B cell (primary cell): ENCODE data around the gene CCBE1. TPM values are rescaled to one million over a fixed set of nuclear protein-coding genes. Genes with fewer than 3 reads are reported as not detected.

Source experiments
- ATAC-seq: fragments of 200-7000 bp; cut with Tn5 transposase; one replicate; pipeline ENCODE4 v1.10.0; 2021; ENCODE audit warnings: low read depth, mild to moderate bottlenecking, moderate number of reproducible peaks, moderate library complexity
- CTCF ChIA-PET: fragments of 350-600 bp; sonication (Branson Sonifier 250); formaldehyde crosslinking; loops from one replicate; lab custom pipeline; 2021; ENCODE audit warnings: antibody characterized with exemption, inconsistent platforms; lab: Charles Lee
- POLR2A ChIA-PET: fragments of 350-600 bp; sonication (Branson Sonifier 250); formaldehyde crosslinking; loops from one replicate; lab custom pipeline; 2021; ENCODE audit warnings: antibody characterized with exemption; lab: Charles Lee
- DNase-seq: peaks from one replicate; pipeline ENCODE4 v3.0.0; 2013
- H2AFZ ChIP-seq: 2 replicates; pipeline ENCODE4 v1.6.1; 2012; ENCODE audit warnings: mild to moderate bottlenecking, low read depth, low read length; ENCODE audit not compliant: insufficient read depth, poor library complexity, severe bottlenecking
- H3K27ac ChIP-seq, 2 donors: 1 replicate in 1 of 2; 2 replicates in 1 of 2; pipeline ENCODE4 v1.5.1; 2012 to 2013; ENCODE audit warnings: low read length in 2 of 2, mild to moderate bottlenecking in 2 of 2, moderate library complexity in 1 of 2
- H3K27me3 ChIP-seq, 4 experiments: fragments of 200-600 bp in 1 of 4; sonication (generic) in 1 of 4; replicated peaks in 1 of 4; 1 replicate in 2 of 4; 2 replicates in 2 of 4; pipeline versions ENCODE4 v1.6.1 to v1.7.0; 2013 to 2016; ENCODE audit warnings: low read length in 3 of 4, mild to moderate bottlenecking in 2 of 4, mixed read lengths in 1 of 4, moderate library complexity in 1 of 4; ENCODE audit not compliant: insufficient read depth in 4 of 4, control insufficient read depth in 3 of 4; ENCODE audit errors: control extremely low read depth in 1 of 4
- H3K36me3 ChIP-seq, 2 experiments: replicated peaks in 1 of 2; 1 replicate in 1 of 2; 2 replicates in 1 of 2; pipeline versions ENCODE4 v1.6.1 to v1.7.1; 2013; ENCODE audit warnings: low read length in 1 of 2; ENCODE audit not compliant: insufficient read depth in 2 of 2, control insufficient read depth in 1 of 2; ENCODE audit errors: control extremely low read depth in 1 of 2, extremely low read depth in 1 of 2
- H3K4me1 ChIP-seq, 2 donors: fragments of 200-600 bp in 1 of 2; sonication (generic) in 1 of 2; 1 replicate in 1 of 2; 2 replicates in 1 of 2; pipeline versions ENCODE4 v1.5.1 to v1.6.1; 2013 to 2017; ENCODE audit warnings: low read length in 2 of 2; ENCODE audit not compliant: control insufficient read depth in 2 of 2, insufficient read depth in 2 of 2
- H3K4me2 ChIP-seq: replicated peaks from 2 replicates; pipeline ENCODE3; 2012; ENCODE audit warnings: mild to moderate bottlenecking, low read depth, low read length; ENCODE audit not compliant: poor library complexity, severe bottlenecking
- H3K4me3 ChIP-seq, 5 experiments: fragments of 200-600 bp in 1 of 5; sonication (generic) in 1 of 5; 1 replicate in 3 of 5; 2 replicates in 2 of 5; pipeline versions ENCODE4 v1.5.1 to v1.7.0; 2011 to 2016; ENCODE audit warnings: low read length in 4 of 5, mild to moderate bottlenecking in 4 of 5, low read depth in 2 of 5, control low read depth in 1 of 5, moderate library complexity in 1 of 5; ENCODE audit not compliant: insufficient read depth in 1 of 5; ENCODE audit errors: control extremely low read depth in 1 of 5, extremely low read depth in 1 of 5
- H3K79me2 ChIP-seq: fragments of 200-600 bp; sonication (generic); one replicate; pipeline ENCODE4 v1.6.0; 2016; ENCODE audit warnings: low read length; ENCODE audit not compliant: control insufficient read depth, insufficient read depth
- H3K9ac ChIP-seq: fragments of 200-600 bp; sonication (generic); 2 replicates; pipeline ENCODE4 v1.6.1; 2017; ENCODE audit warnings: mild to moderate bottlenecking, low read length, moderate library complexity
- H3K9me3 ChIP-seq, 3 donors: one replicate each; pipeline versions ENCODE4 v1.6.1 to v1.7.1; 2013; ENCODE audit warnings: low read length in 2 of 3; ENCODE audit not compliant: control insufficient read depth in 2 of 3, insufficient read depth in 1 of 3; ENCODE audit errors: control extremely low read depth in 1 of 3
- H4K20me1 ChIP-seq: 2 replicates; pipeline ENCODE4 v1.6.0; 2012; ENCODE audit warnings: mild to moderate bottlenecking, low read length; ENCODE audit not compliant: insufficient read depth, control insufficient read depth, poor library complexity, severe bottlenecking
- H3K27ac Mint-ChIP-seq: one replicate; pipeline ENCODE4 v1.8.0; 2021; ENCODE audit warnings: mixed read lengths
- H3K27me3 Mint-ChIP-seq: one replicate; pipeline ENCODE4 v1.8.0; 2021; ENCODE audit warnings: mixed read lengths
- H3K4me1 Mint-ChIP-seq: one replicate; pipeline ENCODE4 v1.8.0; 2021; ENCODE audit warnings: mixed read lengths
- H3K4me3 Mint-ChIP-seq: one replicate; pipeline ENCODE4 v1.8.0; 2021; ENCODE audit warnings: mixed read lengths
- H3K9me3 Mint-ChIP-seq: one replicate; pipeline ENCODE4 v1.8.0; 2022; ENCODE audit warnings: mixed read lengths; ENCODE audit not compliant: insufficient read depth
- EZH2 ChIP-seq: IDR thresholded peaks from 2 replicates; pipeline ENCODE4 v1.6.1; 2012; ENCODE audit warnings: borderline replicate concordance, low read depth, mild to moderate bottlenecking, moderate library complexity, low read length; ENCODE audit not compliant: insufficient read depth, poor library complexity, severe bottlenecking
- WGBS: methylation state at CpG from one replicate; pipeline ENCODE4 v1.1.5; 2013; ENCODE audit warnings: missing lambda C conversion rate; ENCODE audit not compliant: insufficient coverage; 5-methylcytosine and 5-hydroxymethylcytosine counted together
- intact Hi-C: fragments of 100-400 bp; cut with micrococcal nuclease; formaldehyde crosslinking; loops from one replicate; pipeline ENCODE4 v1.10.0; 2022
- polyA plus RNA-seq: library from polyadenylated mRNA; depleted of rRNA; stranded (reverse); fragments of >200 nt; gene quantifications from 2 replicates; pipeline ENCODE4 v1.2.3, GENCODE V29; 2012
- total RNA-seq, 2 donors: library from RNA; stranded (reverse); fragments of 120-200 nt in 1 of 2; gene quantifications; 1 replicate in 1 of 2; 2 replicates in 1 of 2; pipeline versions ENCODE4 v1.2.3 to v1.2.4, GENCODE V29; 2013 to 2022
- TF ChIP-seq, protein P1 (sequence below): fragments of 200-600 bp; IDR thresholded peaks from one replicate; pipeline ENCODE4 v1.8.0; 2022; ENCODE audit warnings: antibody characterized with exemption, mild to moderate bottlenecking

The CCBE1 gene
- total and polyA plus RNA-seq, 2 donors (not counting 1 experiment from before 2014, with no cell fraction given) = not detected

- H3K36me3 ChIP-seq = no peaks in the 10 kb centered on the region
- H2AFZ ChIP-seq = no peak overlapping the region
- H3K4me2 ChIP-seq = no peak overlapping the region
- no peak overlapping the region for H3K4me3 ChIP-seq
- WGBS = 87% methylated on average over 6 of the region's 6 CpGs
- DNase-seq = no peak
- peaks cover 0 to 4% (median 0%) of the 10 kb centered on the region in 4 experiments for H3K27me3 ChIP-seq
- no peaks in the 10 kb centered on the region for H3K9me3 Mint-ChIP-seq
- no peaks in the 10 kb centered on the region for H3K9me3 ChIP-seq
- H3K9ac ChIP-seq = no peak overlapping the region
- H3K27ac ChIP-seq = no peak overlapping the region
- H3K4me1 ChIP-seq = no peaks in the 10 kb centered on the region
- no peaks in the 10 kb centered on the region for H3K79me2 ChIP-seq
- ATAC-seq = no peak
- peaks cover 5% of the 10 kb centered on the region for H3K4me1 Mint-ChIP-seq
- ChIA-PET CTCF (no interaction called here), POLR2A (no interaction called here)
- H3K4me3 Mint-ChIP-seq = no peak overlapping the region
- no peaks in the 10 kb centered on the region for H4K20me1 ChIP-seq
- H3K27ac Mint-ChIP-seq = no peak overlapping the region
- intact Hi-C loops = no loop called here
- TF ChIP-seq EZH2 = no peak
- TF ChIP-seq, protein P1, sequence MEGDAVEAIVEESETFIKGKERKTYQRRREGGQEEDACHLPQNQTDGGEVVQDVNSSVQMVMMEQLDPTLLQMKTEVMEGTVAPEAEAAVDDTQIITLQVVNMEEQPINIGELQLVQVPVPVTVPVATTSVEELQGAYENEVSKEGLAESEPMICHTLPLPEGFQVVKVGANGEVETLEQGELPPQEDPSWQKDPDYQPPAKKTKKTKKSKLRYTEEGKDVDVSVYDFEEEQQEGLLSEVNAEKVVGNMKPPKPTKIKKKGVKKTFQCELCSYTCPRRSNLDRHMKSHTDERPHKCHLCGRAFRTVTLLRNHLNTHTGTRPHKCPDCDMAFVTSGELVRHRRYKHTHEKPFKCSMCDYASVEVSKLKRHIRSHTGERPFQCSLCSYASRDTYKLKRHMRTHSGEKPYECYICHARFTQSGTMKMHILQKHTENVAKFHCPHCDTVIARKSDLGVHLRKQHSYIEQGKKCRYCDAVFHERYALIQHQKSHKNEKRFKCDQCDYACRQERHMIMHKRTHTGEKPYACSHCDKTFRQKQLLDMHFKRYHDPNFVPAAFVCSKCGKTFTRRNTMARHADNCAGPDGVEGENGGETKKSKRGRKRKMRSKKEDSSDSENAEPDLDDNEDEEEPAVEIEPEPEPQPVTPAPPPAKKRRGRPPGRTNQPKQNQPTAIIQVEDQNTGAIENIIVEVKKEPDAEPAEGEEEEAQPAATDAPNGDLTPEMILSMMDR = no peak
- H3K27me3 Mint-ChIP-seq = peaks cover 26% of the 10 kb centered on the region
Measured at GRCh38 chr18:59381949-59382348, 315.3 kb downstream of the CCBE1 start.

Other genes with a start within 250 kb of the CCBE1 start
- gene PMAIP1, start 202.6 kb upstream of the CCBE1 start, total RNA-seq = 67.2 and 69.6 TPM in 2 replicates
- 89.3 and 150 TPM in 2 replicates for gene PMAIP1, start 202.6 kb upstream of the CCBE1 start, polyA plus RNA-seq